H9 (cell line): ENCODE measurements around the gene THOC7. TPM values are rescaled to one million over a fixed set of nuclear protein-coding genes. Genes with fewer than 3 reads are reported as not detected.

Experiments
- DNase-seq: peaks from one replicate; pipeline ENCODE4 v3.0.0-alpha.2; 2017
- H2AFZ ChIP-seq: one replicate; pipeline ENCODE4 v1.6.1; 2013; ENCODE audit warnings: mild to moderate bottlenecking, low read length, control low read depth, moderate library complexity
- H2AK5ac ChIP-seq: 2 replicates; pipeline ENCODE4 v1.6.1; 2013; ENCODE audit warnings: low read length, control low read depth, mixed read lengths; ENCODE audit not compliant: insufficient read length
- H2BK120ac ChIP-seq: one replicate; pipeline ENCODE4 v1.6.1; 2013; ENCODE audit warnings: low read depth, mild to moderate bottlenecking, low read length, control low read depth, inconsistent platforms; ENCODE audit not compliant: poor library complexity, severe bottlenecking
- H2BK12ac ChIP-seq: 2 replicates; pipeline ENCODE4 v1.6.1; 2013; ENCODE audit warnings: low read length, control low read depth, mixed read lengths, low read depth; ENCODE audit not compliant: insufficient read length
- H2BK15ac ChIP-seq: 2 replicates; pipeline ENCODE4 v1.6.1; 2013; ENCODE audit warnings: low read depth, low read length, control low read depth
- H2BK20ac ChIP-seq: one replicate; pipeline ENCODE4 v1.6.1; 2013; ENCODE audit warnings: low read depth, mild to moderate bottlenecking, low read length, control low read depth, inconsistent platforms; ENCODE audit not compliant: poor library complexity, severe bottlenecking
- H2BK5ac ChIP-seq: 2 replicates; pipeline ENCODE4 v1.6.1; 2013; ENCODE audit warnings: low read length, control low read depth, mixed read lengths; ENCODE audit not compliant: insufficient read length
- H3K14ac ChIP-seq: 2 replicates; pipeline ENCODE4 v1.6.1; 2013; ENCODE audit warnings: low read length, control low read depth; ENCODE audit not compliant: insufficient read depth
- H3K18ac ChIP-seq: 2 replicates; pipeline ENCODE4 v1.6.1; 2013; ENCODE audit warnings: low read depth, mild to moderate bottlenecking, mixed read lengths, low read length, control low read depth; ENCODE audit not compliant: insufficient read length
- H3K23ac ChIP-seq: 2 replicates; pipeline ENCODE4 v1.6.1; 2013; ENCODE audit warnings: low read length, control low read depth, mixed read lengths, low read depth; ENCODE audit not compliant: insufficient read length
- H3K23me2 ChIP-seq: 2 replicates; pipeline ENCODE4 v1.6.1; 2013; ENCODE audit warnings: low read depth, mild to moderate bottlenecking, mixed read lengths, low read length, control low read depth; ENCODE audit not compliant: insufficient read length, poor library complexity, severe bottlenecking
- H3K27ac ChIP-seq: 2 replicates; pipeline ENCODE4 v1.5.1; 2013; ENCODE audit warnings: low read length, control low read depth, mixed read lengths, low read depth; ENCODE audit not compliant: insufficient read length
- H3K27me3 ChIP-seq: 2 replicates; pipeline ENCODE4 v1.6.1; 2013; ENCODE audit warnings: low read length, control low read depth, inconsistent platforms; ENCODE audit not compliant: insufficient read depth
- H3K4ac ChIP-seq: 2 replicates; pipeline ENCODE4 v1.6.1; 2013; ENCODE audit warnings: low read depth, mild to moderate bottlenecking, control low read depth, inconsistent platforms, low read length, moderate library complexity
- H3K4me1 ChIP-seq: 2 replicates; pipeline ENCODE4 v1.6.1; 2013; ENCODE audit warnings: low read length, control low read depth, inconsistent platforms; ENCODE audit not compliant: insufficient read depth
- H3K4me2 ChIP-seq: 2 replicates; pipeline ENCODE4 v1.6.1; 2013; ENCODE audit warnings: low read length, control low read depth, mixed read lengths; ENCODE audit not compliant: insufficient read length, insufficient read depth
- H3K56ac ChIP-seq: 2 replicates; pipeline ENCODE4 v1.6.1; 2013; ENCODE audit warnings: low read depth, mild to moderate bottlenecking, mixed read lengths, low read length, control low read depth; ENCODE audit not compliant: insufficient read length
- H3K79me1 ChIP-seq: 2 replicates; pipeline ENCODE4 v1.6.1; 2013; ENCODE audit warnings: low read depth, mild to moderate bottlenecking, moderate library complexity, low read length, control low read depth, inconsistent platforms; ENCODE audit not compliant: insufficient read depth, poor library complexity, severe bottlenecking
- H3K79me2 ChIP-seq: 2 replicates; pipeline ENCODE4 v1.6.1; 2013; ENCODE audit warnings: low read length, control low read depth, inconsistent platforms; ENCODE audit not compliant: insufficient read depth
- H3K9ac ChIP-seq: 2 replicates; pipeline ENCODE4 v1.6.1; 2013; ENCODE audit warnings: low read length, control low read depth, mixed read lengths; ENCODE audit not compliant: insufficient read length; ENCODE audit errors: extremely low read depth
- H3K9me3 ChIP-seq: one replicate; pipeline ENCODE4 v1.6.1; 2013; ENCODE audit warnings: low read depth, low read length, inconsistent platforms; ENCODE audit not compliant: control insufficient read depth
- H3T11ph ChIP-seq: one replicate; pipeline ENCODE4 v1.6.1; 2013; ENCODE audit warnings: mild to moderate bottlenecking, low read length, control low read depth, inconsistent platforms
- H4K20me1 ChIP-seq: one replicate; pipeline ENCODE4 v1.6.1; 2013; ENCODE audit not compliant: control insufficient read depth, insufficient read length, insufficient read depth
- H4K5ac ChIP-seq: 2 replicates; pipeline ENCODE4 v1.6.1; 2013; ENCODE audit warnings: low read depth, mild to moderate bottlenecking, mixed read lengths, low read length, control low read depth; ENCODE audit not compliant: insufficient read length
- H4K8ac ChIP-seq: replicated peaks from 2 replicates; pipeline ENCODE4 v1.6.1; 2013; ENCODE audit warnings: low read length, control low read depth, mixed read lengths, low read depth; ENCODE audit not compliant: insufficient read length
- H4K91ac ChIP-seq: 2 replicates; pipeline ENCODE4 v1.6.1; 2013; ENCODE audit warnings: low read depth, mild to moderate bottlenecking, moderate library complexity, mixed read lengths, low read length, control low read depth; ENCODE audit not compliant: insufficient read length
- H3K27ac Mint-ChIP-seq, 3 experiments: 2 replicates in 2 of 3; 3 replicates in 1 of 3; pipeline ENCODE4 v1.8.0; 2020 to 2021; ENCODE audit warnings: mixed read lengths in 3 of 3, mild to moderate bottlenecking in 1 of 3, moderate library complexity in 1 of 3
- H3K27me3 Mint-ChIP-seq: 2 replicates; pipeline ENCODE4 v1.8.0; 2021; ENCODE audit warnings: low read depth, mild to moderate bottlenecking, moderate library complexity, mixed read lengths
- H3K36me3 Mint-ChIP-seq, 3 experiments: 2 replicates in 2 of 3; 3 replicates in 1 of 3; pipeline ENCODE4 v1.8.0; 2020 to 2021; ENCODE audit warnings: low read depth in 3 of 3, mixed read lengths in 3 of 3; ENCODE audit not compliant: insufficient read depth in 1 of 3
- H3K4me1 Mint-ChIP-seq, 2 experiments: 2 replicates each; pipeline ENCODE4 v1.8.0; 2020; ENCODE audit warnings: mixed read lengths in 2 of 2
- H3K4me3 Mint-ChIP-seq, 2 experiments: 2 replicates in 1 of 2; 3 replicates in 1 of 2; pipeline ENCODE4 v1.8.0; 2020 to 2021; ENCODE audit warnings: mild to moderate bottlenecking in 2 of 2, mixed read lengths in 2 of 2, moderate library complexity in 1 of 2
- H3K9me3 Mint-ChIP-seq, 2 experiments: 2 replicates in 1 of 2; 3 replicates in 1 of 2; pipeline ENCODE4 v1.8.0; 2020; ENCODE audit warnings: mild to moderate bottlenecking in 2 of 2, mixed read lengths in 2 of 2, moderate library complexity in 1 of 2
- WGBS: extraction: QIAGEN DNeasy Blood & Tissue Kit; methylation state at CpG from one replicate; pipeline ENCODE4 v1.1.7; 2013; ENCODE audit warnings: missing lambda C conversion rate, low lambda C conversion rate, mixed read lengths; ENCODE audit not compliant: insufficient read length; ENCODE audit errors: extremely low coverage; 5-methylcytosine and 5-hydroxymethylcytosine counted together
- total RNA-seq: library from RNA; stranded (reverse); gene quantifications from 2 replicates; pipeline ENCODE4 v1.2.1, GENCODE V29; 2021
- TF ChIP-seq, protein P1 (sequence below): fragments of 200-600 bp; sonication (generic); conservative IDR thresholded peaks from 3 replicates; pipeline ENCODE4 v1.8.0; 2021; ENCODE audit warnings: antibody characterized with exemption, mild to moderate bottlenecking

Gene THOC7
- total RNA-seq, 1 experiment from 2014 or later = 63.3 TPM

DNA sequence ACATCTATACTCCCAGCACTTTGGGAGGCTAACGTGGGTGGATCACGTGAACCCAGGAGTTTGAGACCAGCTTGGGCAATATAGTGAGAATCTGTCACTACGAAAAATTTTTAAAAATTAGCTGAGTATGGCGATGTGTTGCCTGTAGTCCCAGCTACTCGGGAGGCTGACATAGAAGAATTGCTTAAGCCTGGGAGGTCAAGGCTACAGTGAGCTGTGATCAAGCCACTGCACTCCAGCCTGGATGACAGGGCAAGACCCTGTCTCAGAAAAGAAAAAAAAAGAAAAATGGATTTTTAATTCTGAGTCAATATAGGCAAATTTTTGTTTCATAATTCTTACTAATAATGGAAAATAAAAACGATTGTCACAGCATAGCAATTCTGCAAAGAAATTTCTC lies 31.2 kb downstream of the THOC7 start:
- H3K79me1 ChIP-seq = no peaks in the 10 kb centered on the region
- no peaks in the 10 kb centered on the region for H3K23me2 ChIP-seq
- no peaks in the 10 kb centered on the region for H4K20me1 ChIP-seq
- no peaks in the 10 kb centered on the region for H3K9me3 Mint-ChIP-seq
- H2AK5ac ChIP-seq = no peak overlapping the region
- no peak overlapping the region for H3K23ac ChIP-seq
- no peak overlapping the region for H4K91ac ChIP-seq
- H3K4ac ChIP-seq = no peak overlapping the region
- TF ChIP-seq, protein P1, sequence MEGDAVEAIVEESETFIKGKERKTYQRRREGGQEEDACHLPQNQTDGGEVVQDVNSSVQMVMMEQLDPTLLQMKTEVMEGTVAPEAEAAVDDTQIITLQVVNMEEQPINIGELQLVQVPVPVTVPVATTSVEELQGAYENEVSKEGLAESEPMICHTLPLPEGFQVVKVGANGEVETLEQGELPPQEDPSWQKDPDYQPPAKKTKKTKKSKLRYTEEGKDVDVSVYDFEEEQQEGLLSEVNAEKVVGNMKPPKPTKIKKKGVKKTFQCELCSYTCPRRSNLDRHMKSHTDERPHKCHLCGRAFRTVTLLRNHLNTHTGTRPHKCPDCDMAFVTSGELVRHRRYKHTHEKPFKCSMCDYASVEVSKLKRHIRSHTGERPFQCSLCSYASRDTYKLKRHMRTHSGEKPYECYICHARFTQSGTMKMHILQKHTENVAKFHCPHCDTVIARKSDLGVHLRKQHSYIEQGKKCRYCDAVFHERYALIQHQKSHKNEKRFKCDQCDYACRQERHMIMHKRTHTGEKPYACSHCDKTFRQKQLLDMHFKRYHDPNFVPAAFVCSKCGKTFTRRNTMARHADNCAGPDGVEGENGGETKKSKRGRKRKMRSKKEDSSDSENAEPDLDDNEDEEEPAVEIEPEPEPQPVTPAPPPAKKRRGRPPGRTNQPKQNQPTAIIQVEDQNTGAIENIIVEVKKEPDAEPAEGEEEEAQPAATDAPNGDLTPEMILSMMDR = no peak
- peaks cover 5 to 37% (median 30%) of the 10 kb centered on the region in 3 experiments; a peak in 5 of 7 replicates for H3K36me3 Mint-ChIP-seq
- no peak overlapping the region for H2AFZ ChIP-seq
- no CpG with 5 or more reads among the region's 6 CpGs for WGBS
- no peak overlapping the region for H3K56ac ChIP-seq
- no peak overlapping the region for H3K18ac ChIP-seq
- no peak overlapping the region for H2BK20ac ChIP-seq
- no peak overlapping the region for H2BK5ac ChIP-seq
- H3K27me3 Mint-ChIP-seq = no peaks in the 10 kb centered on the region
- no peak overlapping the region for H3K14ac ChIP-seq
- no peak overlapping the region for H2BK120ac ChIP-seq
- no peak overlapping the region for H2BK12ac ChIP-seq
- no peak for DNase-seq
- no peak overlapping the region for H3K27ac Mint-ChIP-seq
- no peak overlapping the region for H2BK15ac ChIP-seq
- H3K4me1 ChIP-seq = no peaks in the 10 kb centered on the region
- H3K4me2 ChIP-seq = no peak overlapping the region
- H3K9ac ChIP-seq = no peak overlapping the region
- H3K27me3 ChIP-seq = no peaks in the 10 kb centered on the region
- no peak overlapping the region for H3K27ac ChIP-seq
- H3K4me1 Mint-ChIP-seq = peaks cover 0 to 3% of the 10 kb centered on the region in 2 experiments; a peak in 1 of 4 replicates
- no peak overlapping the region for H4K5ac ChIP-seq
- H3K79me2 ChIP-seq = no peaks in the 10 kb centered on the region
- no peak overlapping the region for H3K4me3 Mint-ChIP-seq
- no peak overlapping the region for H4K8ac ChIP-seq
- no peak overlapping the region for H3T11ph ChIP-seq
- H3K9me3 ChIP-seq = no peaks in the 10 kb centered on the region
